H9 (cell line): ENCODE measurements around the gene NPHP4. TPM values are rescaled to one million over a fixed set of nuclear protein-coding genes. Genes with fewer than 3 reads are reported as not detected.

Experiments used
- DNase-seq: peaks from one replicate; pipeline ENCODE4 v3.0.0-alpha.2; 2017
- H2AFZ ChIP-seq: one replicate; pipeline ENCODE4 v1.6.1; 2013; ENCODE audit warnings: mild to moderate bottlenecking, low read length, control low read depth, moderate library complexity
- H2AK5ac ChIP-seq: 2 replicates; pipeline ENCODE4 v1.6.1; 2013; ENCODE audit warnings: low read length, control low read depth, mixed read lengths; ENCODE audit not compliant: insufficient read length
- H2BK120ac ChIP-seq: one replicate; pipeline ENCODE4 v1.6.1; 2013; ENCODE audit warnings: low read depth, mild to moderate bottlenecking, low read length, control low read depth, inconsistent platforms; ENCODE audit not compliant: poor library complexity, severe bottlenecking
- H2BK12ac ChIP-seq: 2 replicates; pipeline ENCODE4 v1.6.1; 2013; ENCODE audit warnings: low read length, control low read depth, mixed read lengths, low read depth; ENCODE audit not compliant: insufficient read length
- H2BK15ac ChIP-seq: 2 replicates; pipeline ENCODE4 v1.6.1; 2013; ENCODE audit warnings: low read depth, low read length, control low read depth
- H2BK20ac ChIP-seq: one replicate; pipeline ENCODE4 v1.6.1; 2013; ENCODE audit warnings: low read depth, mild to moderate bottlenecking, low read length, control low read depth, inconsistent platforms; ENCODE audit not compliant: poor library complexity, severe bottlenecking
- H2BK5ac ChIP-seq: 2 replicates; pipeline ENCODE4 v1.6.1; 2013; ENCODE audit warnings: low read length, control low read depth, mixed read lengths; ENCODE audit not compliant: insufficient read length
- H3K14ac ChIP-seq: 2 replicates; pipeline ENCODE4 v1.6.1; 2013; ENCODE audit warnings: low read length, control low read depth; ENCODE audit not compliant: insufficient read depth
- H3K18ac ChIP-seq: 2 replicates; pipeline ENCODE4 v1.6.1; 2013; ENCODE audit warnings: low read depth, mild to moderate bottlenecking, mixed read lengths, low read length, control low read depth; ENCODE audit not compliant: insufficient read length
- H3K23ac ChIP-seq: 2 replicates; pipeline ENCODE4 v1.6.1; 2013; ENCODE audit warnings: low read length, control low read depth, mixed read lengths, low read depth; ENCODE audit not compliant: insufficient read length
- H3K23me2 ChIP-seq: 2 replicates; pipeline ENCODE4 v1.6.1; 2013; ENCODE audit warnings: low read depth, mild to moderate bottlenecking, mixed read lengths, low read length, control low read depth; ENCODE audit not compliant: insufficient read length, poor library complexity, severe bottlenecking
- H3K27ac ChIP-seq: 2 replicates; pipeline ENCODE4 v1.5.1; 2013; ENCODE audit warnings: low read length, control low read depth, mixed read lengths, low read depth; ENCODE audit not compliant: insufficient read length
- H3K27me3 ChIP-seq: 2 replicates; pipeline ENCODE4 v1.6.1; 2013; ENCODE audit warnings: low read length, control low read depth, inconsistent platforms; ENCODE audit not compliant: insufficient read depth
- H3K4ac ChIP-seq: 2 replicates; pipeline ENCODE4 v1.6.1; 2013; ENCODE audit warnings: low read depth, mild to moderate bottlenecking, control low read depth, inconsistent platforms, low read length, moderate library complexity
- H3K4me1 ChIP-seq: 2 replicates; pipeline ENCODE4 v1.6.1; 2013; ENCODE audit warnings: low read length, control low read depth, inconsistent platforms; ENCODE audit not compliant: insufficient read depth
- H3K4me2 ChIP-seq: 2 replicates; pipeline ENCODE4 v1.6.1; 2013; ENCODE audit warnings: low read length, control low read depth, mixed read lengths; ENCODE audit not compliant: insufficient read length, insufficient read depth
- H3K56ac ChIP-seq: 2 replicates; pipeline ENCODE4 v1.6.1; 2013; ENCODE audit warnings: low read depth, mild to moderate bottlenecking, mixed read lengths, low read length, control low read depth; ENCODE audit not compliant: insufficient read length
- H3K79me1 ChIP-seq: 2 replicates; pipeline ENCODE4 v1.6.1; 2013; ENCODE audit warnings: low read depth, mild to moderate bottlenecking, moderate library complexity, low read length, control low read depth, inconsistent platforms; ENCODE audit not compliant: insufficient read depth, poor library complexity, severe bottlenecking
- H3K79me2 ChIP-seq: 2 replicates; pipeline ENCODE4 v1.6.1; 2013; ENCODE audit warnings: low read length, control low read depth, inconsistent platforms; ENCODE audit not compliant: insufficient read depth
- H3K9ac ChIP-seq: 2 replicates; pipeline ENCODE4 v1.6.1; 2013; ENCODE audit warnings: low read length, control low read depth, mixed read lengths; ENCODE audit not compliant: insufficient read length; ENCODE audit errors: extremely low read depth
- H3K9me3 ChIP-seq: one replicate; pipeline ENCODE4 v1.6.1; 2013; ENCODE audit warnings: low read depth, low read length, inconsistent platforms; ENCODE audit not compliant: control insufficient read depth
- H3T11ph ChIP-seq: one replicate; pipeline ENCODE4 v1.6.1; 2013; ENCODE audit warnings: mild to moderate bottlenecking, low read length, control low read depth, inconsistent platforms
- H4K20me1 ChIP-seq: one replicate; pipeline ENCODE4 v1.6.1; 2013; ENCODE audit not compliant: control insufficient read depth, insufficient read length, insufficient read depth
- H4K5ac ChIP-seq: 2 replicates; pipeline ENCODE4 v1.6.1; 2013; ENCODE audit warnings: low read depth, mild to moderate bottlenecking, mixed read lengths, low read length, control low read depth; ENCODE audit not compliant: insufficient read length
- H4K8ac ChIP-seq: replicated peaks from 2 replicates; pipeline ENCODE4 v1.6.1; 2013; ENCODE audit warnings: low read length, control low read depth, mixed read lengths, low read depth; ENCODE audit not compliant: insufficient read length
- H4K91ac ChIP-seq: 2 replicates; pipeline ENCODE4 v1.6.1; 2013; ENCODE audit warnings: low read depth, mild to moderate bottlenecking, moderate library complexity, mixed read lengths, low read length, control low read depth; ENCODE audit not compliant: insufficient read length
- H3K27ac Mint-ChIP-seq, 3 experiments: 2 replicates in 2 of 3; 3 replicates in 1 of 3; pipeline ENCODE4 v1.8.0; 2020 to 2021; ENCODE audit warnings: mixed read lengths in 3 of 3, mild to moderate bottlenecking in 1 of 3, moderate library complexity in 1 of 3
- H3K27me3 Mint-ChIP-seq: 2 replicates; pipeline ENCODE4 v1.8.0; 2021; ENCODE audit warnings: low read depth, mild to moderate bottlenecking, moderate library complexity, mixed read lengths
- H3K36me3 Mint-ChIP-seq, 3 experiments: 2 replicates in 2 of 3; 3 replicates in 1 of 3; pipeline ENCODE4 v1.8.0; 2020 to 2021; ENCODE audit warnings: low read depth in 3 of 3, mixed read lengths in 3 of 3; ENCODE audit not compliant: insufficient read depth in 1 of 3
- H3K4me1 Mint-ChIP-seq, 2 experiments: 2 replicates each; pipeline ENCODE4 v1.8.0; 2020; ENCODE audit warnings: mixed read lengths in 2 of 2
- H3K4me3 Mint-ChIP-seq, 2 experiments: 2 replicates in 1 of 2; 3 replicates in 1 of 2; pipeline ENCODE4 v1.8.0; 2020 to 2021; ENCODE audit warnings: mild to moderate bottlenecking in 2 of 2, mixed read lengths in 2 of 2, moderate library complexity in 1 of 2
- H3K9me3 Mint-ChIP-seq, 2 experiments: 2 replicates in 1 of 2; 3 replicates in 1 of 2; pipeline ENCODE4 v1.8.0; 2020; ENCODE audit warnings: mild to moderate bottlenecking in 2 of 2, mixed read lengths in 2 of 2, moderate library complexity in 1 of 2
- CTCF ChIP-seq: fragments of 200-600 bp; sonication (generic); conservative IDR thresholded peaks from 3 replicates; pipeline ENCODE4 v1.8.0; 2021; ENCODE audit warnings: antibody characterized with exemption, mild to moderate bottlenecking
- WGBS: extraction: QIAGEN DNeasy Blood & Tissue Kit; methylation state at CpG from one replicate; pipeline ENCODE4 v1.1.7; 2013; ENCODE audit warnings: missing lambda C conversion rate, low lambda C conversion rate, mixed read lengths; ENCODE audit not compliant: insufficient read length; ENCODE audit errors: extremely low coverage; 5-methylcytosine and 5-hydroxymethylcytosine counted together
- total RNA-seq: library from RNA; stranded (reverse); gene quantifications from 2 replicates; pipeline ENCODE4 v1.2.1, GENCODE V29; 2021

NPHP4 gene
- total RNA-seq, 1 experiment from 2014 or later = 17.6 TPM

- Histone ChIP-seq H4K8ac (no peak overlapping the region), H4K20me1 (no peaks in the 10 kb centered on the region), H3K4ac (no peak overlapping the region; the same call in 1 of the 2 replicates), H3K4me2 (no peak overlapping the region), H2AK5ac (no peak overlapping the region), H3K4me1 (no peaks in the 10 kb centered on the region), H3K79me1 (no peaks in the 10 kb centered on the region), H2BK120ac (no peak overlapping the region), H3K23ac (no peak overlapping the region), H3T11ph (no peak overlapping the region), H4K5ac (no peak overlapping the region), H3K27ac (no peak overlapping the region), H2BK12ac (no peak overlapping the region), H3K23me2 (no peaks in the 10 kb centered on the region), H3K27me3 (no peaks in the 10 kb centered on the region), H3K56ac (no peak overlapping the region), H3K14ac (no peak overlapping the region), H2AFZ (no peak overlapping the region), H3K9ac (no peak overlapping the region), H2BK15ac (no peak overlapping the region), H4K91ac (no peak overlapping the region), H3K79me2 (no peaks in the 10 kb centered on the region), H2BK5ac (no peak overlapping the region), H3K18ac (no peak overlapping the region), H3K9me3 (no peaks in the 10 kb centered on the region), H2BK20ac (no peak overlapping the region)
- WGBS = no CpG with 5 or more reads among the region's 16 CpGs
- Mint-ChIP-seq H3K9me3 (peaks cover 10 to 14% of the 10 kb centered on the region in 2 experiments; a peak in 4 of 5 replicates), H3K4me3 (no peak overlapping the region), H3K27ac (no peak overlapping the region), H3K27me3 (peaks cover 14% of the 10 kb centered on the region), H3K4me1 (peaks cover 17 to 20% of the 10 kb centered on the region in 2 experiments), H3K36me3 (peaks cover 4 to 9% (median 6%) of the 10 kb centered on the region in 3 experiments; a peak in 5 of 7 replicates)
- TF ChIP-seq CTCF = no peak
- no peak for DNase-seq
These were observed 169.5 kb downstream of the NPHP4 start for GRCh38 chr1:5822726-5823125.
